OCI-LY7 (cell line): ENCODE measurements around the gene FBXO5. TPM values are rescaled to one million over a fixed set of nuclear protein-coding genes. Genes with fewer than 3 reads are reported as not detected.
A peak's percentile ranks its signal among the peaks of the same experiment; 100 is the strongest.
"Not testable (repeated sequence)": the region's sequence is repeated elsewhere in the genome, so short reads cannot be mapped to it uniquely, and the experiment has no call there.

ENCODE experiments used
- BruUV-seq: library from RNA; stranded (reverse); fragments of 400-500 nt; replicated peaks from 2 replicates; lab custom pipeline; 2021; lab: Mats Ljungman, UMichigan
- CTCF ChIA-PET: fragments of 300-600 bp; sonication (Branson Sonifier 250); formaldehyde crosslinking; loops from one replicate; lab custom pipeline; 2022; ENCODE audit warnings: antibody characterized with exemption; ENCODE audit not compliant: unreplicated experiment; lab: Charles Lee
- POLR2A ChIA-PET: fragments of 300-600 bp; sonication (Branson Sonifier 250); formaldehyde crosslinking; loops from one replicate; lab custom pipeline; 2022; ENCODE audit warnings: antibody characterized with exemption; lab: Charles Lee
- DNase-seq: peaks from one replicate; pipeline ENCODE4 v3.0.0-alpha.2; 2015; ENCODE audit warnings: low spot score
- H2AFZ ChIP-seq: fragments of 200-600 bp; sonication (generic), shearing (Covaris generic); 2 replicates; pipeline ENCODE4 v1.6.1; 2014; ENCODE audit warnings: mild to moderate bottlenecking, antibody characterized with exemption, low read length, moderate library complexity
- H3K27ac ChIP-seq: fragments of 200-600 bp; sonication (generic); 2 replicates; pipeline ENCODE4 v1.5.1; 2014; ENCODE audit warnings: mixed run types, low read depth, mild to moderate bottlenecking, moderate library complexity, low read length, inconsistent platforms; ENCODE audit not compliant: poor library complexity, severe bottlenecking
- H3K36me3 ChIP-seq: fragments of 200-600 bp; sonication (generic); 2 replicates; pipeline ENCODE4 v1.6.1; 2014; ENCODE audit warnings: mild to moderate bottlenecking, antibody characterized with exemption, low read length, moderate library complexity, mixed read lengths; ENCODE audit not compliant: insufficient read depth
- H3K4me1 ChIP-seq: fragments of 200-600 bp; sonication (generic); 2 replicates; pipeline ENCODE4 v1.5.1; 2014; ENCODE audit warnings: mild to moderate bottlenecking, low read length; ENCODE audit not compliant: insufficient read depth, poor library complexity, severe bottlenecking
- H3K4me2 ChIP-seq: fragments of 200-600 bp; sonication (generic); 2 replicates; pipeline ENCODE4 v1.6.1; 2014; ENCODE audit warnings: mild to moderate bottlenecking, low read length
- H3K4me3 ChIP-seq: fragments of 200-600 bp; sonication (generic); 2 replicates; pipeline ENCODE4 v1.5.1; 2014; ENCODE audit warnings: mild to moderate bottlenecking, low read depth, low read length; ENCODE audit not compliant: poor library complexity, severe bottlenecking
- H3K79me2 ChIP-seq: fragments of 200-600 bp; sonication (generic); 2 replicates; pipeline ENCODE4 v1.6.1; 2016; ENCODE audit warnings: low read depth, mild to moderate bottlenecking, low read length, moderate library complexity, mixed read lengths; ENCODE audit not compliant: insufficient read depth
- H3K9me2 ChIP-seq: fragments of 200-600 bp; sonication (generic); 2 replicates; pipeline ENCODE4 v1.6.1; 2016; ENCODE audit warnings: mild to moderate bottlenecking, low read length, mixed read lengths; ENCODE audit not compliant: insufficient read depth
- H3K9me3 ChIP-seq: fragments of 200-600 bp; sonication (generic); 2 replicates; pipeline ENCODE4 v1.6.1; 2014; ENCODE audit warnings: mild to moderate bottlenecking, mixed run types, low read length, mixed read lengths
- H4K20me1 ChIP-seq: fragments of 200-600 bp; sonication (generic); 2 replicates; pipeline ENCODE4 v1.6.1; 2014; ENCODE audit warnings: mild to moderate bottlenecking, antibody characterized with exemption, low read length, moderate library complexity, mixed read lengths; ENCODE audit not compliant: insufficient read depth
- CTCF ChIP-seq: fragments of 200-600 bp; sonication (generic); conservative IDR thresholded peaks from 2 replicates; pipeline ENCODE4 v1.5.1; 2014; ENCODE audit warnings: mild to moderate bottlenecking, antibody characterized with exemption, low read length, moderate library complexity, mixed read lengths
- EZH2phosphoT487 ChIP-seq: fragments of 200-600 bp; sonication (generic); IDR thresholded peaks from 2 replicates; pipeline ENCODE4 v1.6.1; 2018; ENCODE audit warnings: low read depth, borderline replicate concordance, mild to moderate bottlenecking, mixed run types, antibody characterized with exemption, low read length, moderate library complexity, mixed read lengths
- intact Hi-C: fragments of 100-400 bp; cut with micrococcal nuclease; formaldehyde crosslinking; loops from one replicate; pipeline ENCODE4 v1.10.0; 2022; ENCODE audit not compliant: unreplicated experiment
- total RNA-seq, 2 experiments: library from RNA; depleted of rRNA in 1 of 2; stranded (reverse); fragments of >200 nt in 1 of 2; shearing (Covaris generic) in 1 of 2; gene quantifications; 2 replicates each; pipeline ENCODE4 v1.2.3, GENCODE V29; 2014 to 2022

FBXO5 gene
- total RNA-seq, 2 experiments from 2014 or later: 53.2 to 68.0 TPM

- no peaks in the 10 kb centered on the region for H3K9me3 ChIP-seq
- TF ChIP-seq EZH2phosphoT487 (no peak), CTCF (no peak)
- peak overlapping the region; percentile 39 for H3K4me3 ChIP-seq
- H3K36me3 ChIP-seq: peaks cover 98% of the 10 kb centered on the region
- intact Hi-C loops: no loop called here
- no peak overlapping the region for H3K27ac ChIP-seq
- peaks cover 60% of the 10 kb centered on the region for H4K20me1 ChIP-seq
- ChIA-PET CTCF (no interaction called here), POLR2A (interaction anchor here (0.6 to 1.5 kb wide), 4 partner anchors 11 to 680 kb away, joined by 3 to 5 read pairs (median 4); no protein-coding TSS in a partner anchor)
- peak overlapping the region; percentile 85 for H3K4me2 ChIP-seq
- peaks cover 58% of the 10 kb centered on the region for H3K4me1 ChIP-seq
- no peak for DNase-seq
- H3K79me2 ChIP-seq: peaks cover 88% of the 10 kb centered on the region
- H3K9me2 ChIP-seq: no peaks in the 10 kb centered on the region
- BruUV-seq: no TSS peak
- no peak overlapping the region for H2AFZ ChIP-seq
These were observed 8.9 kb downstream of the FBXO5 start for GRCh38 chr6:152973916-152974315.

- BruUV-seq: no TSS peak
- Histone ChIP-seq H3K36me3 (peaks cover 58% of the 10 kb centered on the region), H3K4me1 (peaks cover 18% of the 10 kb centered on the region), H2AFZ (no peak overlapping the region), H3K4me2 (no peak overlapping the region), H4K20me1 (peaks cover 25% of the 10 kb centered on the region), H3K9me3 (no peaks in the 10 kb centered on the region), H3K79me2 (peaks cover 47% of the 10 kb centered on the region), H3K9me2 (no peaks in the 10 kb centered on the region), H3K27ac (no peak overlapping the region), H3K4me3 (no peak overlapping the region)
- POLR2A ChIA-PET: interaction anchor here (0.6 to 1.9 kb wide), 3 partner anchors 8 to 33 kb away, joined by 4 to 5 read pairs (median 4); no protein-coding TSS in a partner anchor
- DNase-seq: no peak
- no peak for TF ChIP-seq CTCF
- no peak for TF ChIP-seq EZH2phosphoT487
- CTCF ChIA-PET: interaction anchor here (1.0 kb wide), 1 partner anchor 15 kb away, joined by 3 read pairs; no protein-coding TSS in a partner anchor
- intact Hi-C loops: no loop called here
These were observed 13.0 kb downstream of the FBXO5 start for GRCh38 chr6:152969688-152970418.

- H4K20me1 ChIP-seq, BruUV-seq, H2AFZ ChIP-seq, H3K9me2 ChIP-seq, H3K4me3 ChIP-seq, H3K9me3 ChIP-seq, CTCF ChIA-PET, intact Hi-C loops, H3K4me2 ChIP-seq, DNase-seq, H3K27ac ChIP-seq, H3K4me1 ChIP-seq: not testable (repeated sequence)
- H3K36me3 ChIP-seq: peaks cover 23% of the 10 kb centered on the region
- H3K79me2 ChIP-seq: peaks cover 12% of the 10 kb centered on the region; the same call in 1 of the 2 replicates
- POLR2A ChIA-PET: interaction anchor here (0.8 kb wide), 1 partner anchor 12 kb away, joined by 3 read pairs; no protein-coding TSS in a partner anchor
These were observed 16.5 kb downstream of the FBXO5 start for GRCh38 chr6:152966168-152966894.
